Measurements from ENCODE around the gene CFAP298.

GRCh38 chr21:32562426-32562825, 49.8 kb downstream of the CFAP298 start:
- TF ChIP-seq, protein P1, sequence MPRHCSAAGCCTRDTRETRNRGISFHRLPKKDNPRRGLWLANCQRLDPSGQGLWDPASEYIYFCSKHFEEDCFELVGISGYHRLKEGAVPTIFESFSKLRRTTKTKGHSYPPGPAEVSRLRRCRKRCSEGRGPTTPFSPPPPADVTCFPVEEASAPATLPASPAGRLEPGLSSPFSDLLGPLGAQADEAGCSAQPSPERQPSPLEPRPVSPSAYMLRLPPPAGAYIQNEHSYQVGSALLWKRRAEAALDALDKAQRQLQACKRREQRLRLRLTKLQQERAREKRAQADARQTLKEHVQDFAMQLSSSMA (CRISPR knock-in tag; IDR thresholded peaks at IDR 0.05): no peak
- no peak for TF ChIP-seq GABPA (IDR thresholded peaks at IDR 0.05; ENCODE audit: low read depth, low read length)
- no peak for TF ChIP-seq GABPA (CRISPR knock-in tag; IDR thresholded peaks at IDR 0.05; ENCODE audit: low read depth)
- no peak for TF ChIP-seq ZSCAN21 (CRISPR knock-in tag; IDR thresholded peaks at IDR 0.05; ENCODE audit: borderline replicate concordance)
- no peak for TF ChIP-seq RBM39 (IDR thresholded peaks at IDR 0.05; ENCODE audit: low read depth, low read length, poor library complexity, severe bottlenecking)
- TF ChIP-seq FOSL2 (CRISPR knock-in tag; IDR thresholded peaks at IDR 0.05): no peak
- TF ChIP-seq PBX2 (CRISPR knock-in tag; IDR thresholded peaks at IDR 0.05): no peak
- no peak for TF ChIP-seq IKZF4 (CRISPR knock-in tag; IDR thresholded peaks at IDR 0.05; ENCODE audit: borderline replicate concordance, low read depth, not compliant biosample characterization)
- TF ChIP-seq, protein P2, sequence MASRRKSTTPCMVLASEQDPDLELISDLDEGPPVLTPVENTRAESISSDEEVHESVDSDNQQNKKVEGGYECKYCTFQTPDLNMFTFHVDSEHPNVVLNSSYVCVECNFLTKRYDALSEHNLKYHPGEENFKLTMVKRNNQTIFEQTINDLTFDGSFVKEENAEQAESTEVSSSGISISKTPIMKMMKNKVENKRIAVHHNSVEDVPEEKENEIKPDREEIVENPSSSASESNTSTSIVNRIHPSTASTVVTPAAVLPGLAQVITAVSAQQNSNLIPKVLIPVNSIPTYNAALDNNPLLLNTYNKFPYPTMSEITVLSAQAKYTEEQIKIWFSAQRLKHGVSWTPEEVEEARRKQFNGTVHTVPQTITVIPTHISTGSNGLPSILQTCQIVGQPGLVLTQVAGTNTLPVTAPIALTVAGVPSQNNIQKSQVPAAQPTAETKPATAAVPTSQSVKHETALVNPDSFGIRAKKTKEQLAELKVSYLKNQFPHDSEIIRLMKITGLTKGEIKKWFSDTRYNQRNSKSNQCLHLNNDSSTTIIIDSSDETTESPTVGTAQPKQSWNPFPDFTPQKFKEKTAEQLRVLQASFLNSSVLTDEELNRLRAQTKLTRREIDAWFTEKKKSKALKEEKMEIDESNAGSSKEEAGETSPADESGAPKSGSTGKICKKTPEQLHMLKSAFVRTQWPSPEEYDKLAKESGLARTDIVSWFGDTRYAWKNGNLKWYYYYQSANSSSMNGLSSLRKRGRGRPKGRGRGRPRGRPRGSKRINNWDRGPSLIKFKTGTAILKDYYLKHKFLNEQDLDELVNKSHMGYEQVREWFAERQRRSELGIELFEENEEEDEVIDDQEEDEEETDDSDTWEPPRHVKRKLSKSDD (CRISPR knock-in tag; IDR thresholded peaks at IDR 0.05; ENCODE audit: low read depth): no peak

Data from HepG2 (cell line).